Adipocyte (in vitro differentiated cells): ENCODE data around the gene TMEM236.
A peak's percentile ranks its signal among the peaks of the same experiment; 100 is the strongest.

ENCODE experiments used
- DNase-seq: peaks from one replicate; pipeline ENCODE4 v3.0.0-alpha.2; 2015; ENCODE audit warnings: low read depth
- H3K27me3 ChIP-seq: replicated peaks from 2 replicates; pipeline ENCODE4 v1.7.0; 2013; ENCODE audit warnings: mild to moderate bottlenecking, low read length, moderate library complexity; ENCODE audit not compliant: control insufficient read depth, insufficient read depth
- H3K36me3 ChIP-seq: 2 replicates; pipeline ENCODE4 v1.7.0; 2013; ENCODE audit warnings: low read length, mild to moderate bottlenecking, moderate library complexity; ENCODE audit not compliant: control insufficient read depth, insufficient read depth, severe bottlenecking
- H3K4me1 ChIP-seq: 2 replicates; pipeline ENCODE4 v1.7.0; 2013; ENCODE audit warnings: mild to moderate bottlenecking, low read length, moderate library complexity; ENCODE audit not compliant: control insufficient read depth, insufficient read depth
- H3K4me3 ChIP-seq: 2 replicates; pipeline ENCODE4 v1.7.0; 2013; ENCODE audit warnings: mild to moderate bottlenecking, low read length, moderate library complexity
- H3K9ac ChIP-seq: 2 replicates; pipeline ENCODE4 v1.7.0; 2013; ENCODE audit warnings: mild to moderate bottlenecking, low read length, moderate library complexity
- H3K9me3 ChIP-seq: 2 replicates; pipeline ENCODE4 v1.7.0; 2013; ENCODE audit warnings: mild to moderate bottlenecking, low read length, moderate library complexity; ENCODE audit not compliant: control insufficient read depth

TMEM236 gene

DNA sequence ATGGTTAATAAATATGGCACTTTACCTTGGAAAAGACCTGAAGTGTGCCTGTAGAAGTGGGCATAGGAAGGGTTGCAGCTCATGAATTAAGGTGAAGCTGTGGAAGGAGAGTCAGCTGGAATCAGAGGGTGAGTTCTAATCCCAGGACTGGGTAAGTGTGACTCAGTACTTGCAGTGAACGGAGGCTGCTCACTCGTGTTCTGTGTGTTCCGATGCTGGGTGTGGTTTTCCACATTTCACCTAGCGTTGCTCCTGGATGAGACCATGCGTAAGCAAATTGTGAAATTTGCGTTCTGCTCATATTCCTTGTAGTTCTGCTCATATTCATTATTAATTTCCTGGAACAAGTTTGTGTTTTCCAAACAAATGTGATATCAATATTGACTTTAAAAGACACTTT, 22.4 kb upstream of the TMEM236 start:
- H3K9me3 ChIP-seq, result no peaks in the 10 kb centered on the region
- DNase-seq, result no peak
- no peaks in the 10 kb centered on the region for H3K4me1 ChIP-seq
- H3K36me3 ChIP-seq, result no peaks in the 10 kb centered on the region
- no peak overlapping the region for H3K4me3 ChIP-seq
- H3K27me3 ChIP-seq, result no peaks in the 10 kb centered on the region
- H3K9ac ChIP-seq, result no peak overlapping the region

- no peaks in the 10 kb centered on the region for H3K27me3 ChIP-seq
- no peak overlapping the region for H3K9ac ChIP-seq
- no peaks in the 10 kb centered on the region for H3K36me3 ChIP-seq
- no peak for DNase-seq
- no peak overlapping the region for H3K4me3 ChIP-seq
- H3K9me3 ChIP-seq, result no peaks in the 10 kb centered on the region
- no peaks in the 10 kb centered on the region for H3K4me1 ChIP-seq
Observed at GRCh38 chr10:17730667-17731066, 21.3 kb upstream of the TMEM236 start.

DNA sequence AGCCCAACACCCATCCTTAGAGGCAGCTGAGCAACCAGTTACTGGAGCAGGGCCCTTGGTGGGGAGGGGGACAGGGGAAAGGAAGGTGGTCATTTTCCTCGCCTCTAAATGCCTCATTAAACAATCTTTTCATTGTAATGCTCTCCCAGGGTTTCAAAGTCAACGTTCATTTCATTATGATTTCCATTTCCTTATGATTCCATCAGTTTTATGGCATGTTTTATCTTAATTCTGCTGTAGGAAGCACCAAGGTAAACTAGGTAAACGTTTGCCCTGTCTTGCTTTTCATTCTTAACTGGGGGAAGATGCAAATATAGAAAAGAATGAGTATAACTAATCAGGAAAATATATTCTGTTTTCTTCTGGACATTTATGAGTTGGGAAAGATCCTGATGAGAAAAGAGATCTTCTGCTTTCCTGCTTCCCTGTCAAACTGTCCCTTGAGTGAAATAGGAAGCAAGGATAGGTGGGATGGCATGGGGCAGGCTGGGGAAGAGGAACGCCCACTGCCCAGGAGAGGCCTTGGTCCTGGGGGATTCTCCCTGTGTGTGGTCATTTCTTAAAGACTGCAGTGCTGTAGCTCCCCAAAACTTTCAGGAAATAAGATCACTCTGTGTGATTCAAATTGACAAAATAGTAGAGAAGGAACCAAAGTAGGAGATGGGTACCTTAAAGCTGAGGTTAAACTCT, 20.5 kb upstream of the TMEM236 start:
- no peak for DNase-seq
- no peaks in the 10 kb centered on the region for H3K27me3 ChIP-seq
- no peaks in the 10 kb centered on the region for H3K4me1 ChIP-seq
- H3K9ac ChIP-seq, result no peak overlapping the region
- no peaks in the 10 kb centered on the region for H3K36me3 ChIP-seq
- no peak overlapping the region for H3K4me3 ChIP-seq
- no peaks in the 10 kb centered on the region for H3K9me3 ChIP-seq

DNA sequence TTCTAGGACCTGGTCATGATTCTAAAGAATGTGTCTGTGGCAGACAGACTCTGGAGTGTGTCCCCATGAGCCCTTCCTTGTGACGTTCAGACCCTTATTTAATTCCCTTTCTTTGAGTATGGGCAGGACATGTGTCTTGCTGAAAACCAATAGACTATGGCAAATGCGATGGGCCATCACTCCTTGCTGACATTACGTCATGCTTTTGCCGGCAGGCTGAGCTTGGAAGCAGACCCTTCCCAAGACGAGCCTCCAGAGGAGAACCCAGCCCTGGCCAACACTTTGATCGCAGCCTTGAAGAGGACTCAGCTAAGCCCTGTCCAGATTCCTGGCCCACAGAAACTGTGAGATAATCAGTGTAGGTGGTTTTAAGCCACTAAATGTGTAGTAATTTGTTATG, 18.4 kb upstream of the TMEM236 start:
- no peak overlapping the region for H3K4me3 ChIP-seq
- no peaks in the 10 kb centered on the region for H3K36me3 ChIP-seq
- H3K9ac ChIP-seq, result no peak overlapping the region
- peaks cover 8% of the 10 kb centered on the region for H3K4me1 ChIP-seq
- no peak for DNase-seq
- H3K27me3 ChIP-seq, result no peaks in the 10 kb centered on the region
- no peaks in the 10 kb centered on the region for H3K9me3 ChIP-seq

DNA sequence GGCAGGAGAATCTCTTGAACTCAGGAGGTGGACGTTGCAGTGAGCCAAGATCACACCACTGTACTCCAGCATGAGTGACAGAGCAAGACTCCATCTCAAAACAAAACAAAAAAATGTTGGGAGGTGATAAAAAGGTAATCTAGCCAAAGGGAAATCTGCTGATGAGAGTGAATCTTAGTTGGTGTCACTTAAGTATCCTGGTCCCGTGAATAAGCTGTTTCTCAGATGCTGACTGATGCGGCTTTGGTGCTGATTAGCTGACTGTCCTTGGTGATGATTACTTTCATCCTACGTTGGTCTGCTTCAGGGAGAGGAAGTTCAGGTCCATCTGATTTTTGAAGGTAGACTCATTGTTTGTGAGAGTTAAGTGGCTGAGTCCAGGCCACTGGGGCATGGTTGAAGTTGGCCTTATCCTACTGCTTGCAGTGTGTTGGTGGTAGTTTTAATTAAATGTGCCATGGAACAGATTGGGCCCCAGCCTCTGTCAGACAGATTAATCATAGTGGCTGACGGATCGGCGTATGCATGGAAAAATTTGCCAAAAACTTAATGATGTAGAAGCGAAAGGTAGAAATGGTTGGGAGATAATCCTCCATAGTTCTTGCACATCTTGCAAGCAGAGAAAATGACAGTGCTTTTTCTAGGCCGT, 17.4 kb upstream of the TMEM236 start:
- Histone ChIP-seq H3K27me3 (no peaks in the 10 kb centered on the region), H3K9ac (no peak overlapping the region), H3K4me1 (peaks cover 8% of the 10 kb centered on the region), H3K9me3 (no peaks in the 10 kb centered on the region), H3K4me3 (no peak overlapping the region), H3K36me3 (no peaks in the 10 kb centered on the region)
- DNase-seq, result no peak

GRCh38 chr10:17735166-17735941, 16.6 kb upstream of the TMEM236 start:
- no peaks in the 10 kb centered on the region for H3K27me3 ChIP-seq
- no peak for DNase-seq
- no peak overlapping the region for H3K9ac ChIP-seq
- H3K9me3 ChIP-seq, result no peaks in the 10 kb centered on the region
- H3K36me3 ChIP-seq, result no peaks in the 10 kb centered on the region
- peaks cover 8% of the 10 kb centered on the region for H3K4me1 ChIP-seq
- no peak overlapping the region for H3K4me3 ChIP-seq

DNA sequence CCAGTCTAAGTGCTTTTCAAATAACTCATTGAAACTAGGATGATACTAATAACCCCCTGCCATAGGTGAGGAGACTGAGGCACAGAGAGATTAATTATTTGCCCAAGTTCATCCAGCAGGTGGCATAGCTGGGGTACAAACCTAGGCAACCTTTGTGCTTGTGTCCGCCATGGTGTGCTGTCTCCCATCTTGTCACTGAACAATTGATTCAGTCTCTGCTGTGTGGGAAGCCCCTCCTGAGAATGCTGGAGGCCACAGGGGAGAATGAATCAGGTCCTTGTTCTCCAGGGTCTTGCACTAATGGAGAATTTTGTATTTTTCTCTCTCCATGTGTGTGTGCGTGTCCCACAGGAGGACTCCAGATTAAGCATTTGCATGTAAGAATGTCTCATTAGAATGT, 15.8 kb upstream of the TMEM236 start:
- Histone ChIP-seq H3K4me3 (no peak overlapping the region), H3K9ac (no peak overlapping the region), H3K27me3 (no peaks in the 10 kb centered on the region), H3K9me3 (no peaks in the 10 kb centered on the region), H3K36me3 (no peaks in the 10 kb centered on the region), H3K4me1 (peaks cover 8% of the 10 kb centered on the region)
- no peak for DNase-seq

DNA sequence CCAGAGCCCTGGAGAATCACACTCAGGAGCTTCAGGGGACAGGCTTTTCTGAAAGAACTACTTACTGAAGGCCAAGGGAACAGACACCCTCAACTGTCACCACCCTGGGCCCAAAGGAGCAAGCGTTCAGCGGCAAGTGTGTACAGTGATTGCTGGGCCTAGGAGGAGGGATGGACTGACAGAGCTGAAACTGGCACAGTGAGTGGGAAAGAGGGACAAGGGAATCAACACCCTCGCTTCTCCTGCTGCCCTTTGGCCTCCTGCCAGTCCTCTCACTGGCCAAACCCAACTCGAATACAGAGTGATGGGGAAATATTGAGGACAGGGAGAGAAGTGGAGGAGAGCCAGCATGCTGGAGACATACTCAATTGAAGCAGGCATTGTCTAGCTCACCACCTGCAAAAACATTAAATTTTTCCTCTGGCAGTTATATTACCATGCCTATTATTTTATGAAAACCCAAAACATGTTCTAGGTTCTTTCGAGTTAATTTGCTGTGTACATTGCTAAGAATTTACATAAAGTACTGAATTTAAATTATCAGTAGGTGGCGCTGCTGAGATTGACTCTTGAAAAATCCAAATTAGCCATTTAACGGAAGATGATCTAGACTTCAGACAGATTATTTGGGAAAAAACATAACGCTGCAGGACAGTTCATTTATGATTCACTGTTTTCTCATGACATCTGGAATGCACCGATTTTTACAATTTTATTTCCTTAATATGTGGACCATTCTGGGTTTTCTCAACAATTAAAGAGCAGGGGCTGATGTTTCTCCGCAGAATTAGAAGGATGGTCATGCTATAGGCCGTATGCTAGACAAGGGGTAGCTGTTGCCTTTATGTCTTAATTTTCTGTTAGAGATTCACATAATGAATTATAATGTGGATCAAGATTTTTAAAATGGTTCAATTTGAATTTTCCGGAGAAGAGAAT, 14.7 kb upstream of the TMEM236 start:
- Histone ChIP-seq H3K27me3 (no peaks in the 10 kb centered on the region), H3K36me3 (no peaks in the 10 kb centered on the region), H3K9me3 (no peaks in the 10 kb centered on the region), H3K4me3 (no peak overlapping the region), H3K4me1 (peaks cover 8% of the 10 kb centered on the region), H3K9ac (no peak overlapping the region)
- DNase-seq, result peak; percentile 76

GRCh38 chr10:17740668-17741067, 11.3 kb upstream of the TMEM236 start:
- H3K4me1 ChIP-seq, result peaks cover 11% of the 10 kb centered on the region
- no peak for DNase-seq
- no peaks in the 10 kb centered on the region for H3K9me3 ChIP-seq
- H3K9ac ChIP-seq, result no peak overlapping the region
- H3K36me3 ChIP-seq, result no peaks in the 10 kb centered on the region
- H3K4me3 ChIP-seq, result no peak overlapping the region
- H3K27me3 ChIP-seq, result no peaks in the 10 kb centered on the region

- H3K4me3 ChIP-seq, result no peak overlapping the region
- no peaks in the 10 kb centered on the region for H3K27me3 ChIP-seq
- H3K9me3 ChIP-seq, result no peaks in the 10 kb centered on the region
- H3K36me3 ChIP-seq, result no peaks in the 10 kb centered on the region
- peaks cover 7% of the 10 kb centered on the region for H3K4me1 ChIP-seq
- DNase-seq, result peak; percentile 83
- no peak overlapping the region for H3K9ac ChIP-seq
Observed at GRCh38 chr10:17742918-17743317, 9.1 kb upstream of the TMEM236 start.

GRCh38 chr10:17743437-17743836, 8.6 kb upstream of the TMEM236 start:
- H3K36me3 ChIP-seq, result no peaks in the 10 kb centered on the region
- peaks cover 11% of the 10 kb centered on the region for H3K4me1 ChIP-seq

More at GRCh38 chr10:17743437-17743836, 8.6 kb upstream of the TMEM236 start:
- DNase-seq, result no peak
- H3K9me3 ChIP-seq, result no peaks in the 10 kb centered on the region
- H3K27me3 ChIP-seq, result no peaks in the 10 kb centered on the region
- no peak overlapping the region for H3K4me3 ChIP-seq
- H3K9ac ChIP-seq, result no peak overlapping the region
